T-helper 1 cell treated with Interleukin-12 subunit alpha and Interleukin-12 subunit beta and Interleukin-4 antibody, amounts not matched to agents 30 μg/mL and 1 μg/mL, for 36 hours (primary cell): ENCODE data around the gene ZNF543.
"Not testable (repeated sequence)": the region's sequence is repeated elsewhere in the genome, so short reads cannot be mapped to it uniquely, and the experiment has no call there.

ENCODE experiments used
- H3K27ac Mint-ChIP-seq: one replicate; pipeline ENCODE4 v1.8.0; 2021; ENCODE audit warnings: mild to moderate bottlenecking, mixed read lengths
- H3K27me3 Mint-ChIP-seq: one replicate; pipeline ENCODE4 v1.8.0; 2021; ENCODE audit warnings: low read depth, mixed read lengths
- H3K36me3 Mint-ChIP-seq: one replicate; pipeline ENCODE4 v1.8.0; 2021; ENCODE audit warnings: low read depth, mixed read lengths
- H3K4me1 Mint-ChIP-seq: one replicate; pipeline ENCODE4 v1.8.0; 2021; ENCODE audit warnings: low read depth, mixed read lengths
- H3K4me3 Mint-ChIP-seq: one replicate; pipeline ENCODE4 v1.8.0; 2021; ENCODE audit warnings: mild to moderate bottlenecking, moderate library complexity, mixed read lengths
- H3K9me3 Mint-ChIP-seq: one replicate; pipeline ENCODE4 v1.8.0; 2021; ENCODE audit warnings: mixed read lengths

The ZNF543 gene

GRCh38 chr19:57320180-57321084 is at the start of gene ZNF543:
ZNF543 (plus strand) TSS chr19:57320472; CDS start chr19:57320854, 382 bp downstream.
- Mint-ChIP-seq H3K9me3 (peaks cover 37% of the 10 kb centered on the region), H3K36me3 (peaks cover 35% of the 10 kb centered on the region), H3K27me3 (peaks cover 24% of the 10 kb centered on the region), H3K4me1 (peaks cover 24% of the 10 kb centered on the region), H3K27ac (peak within 1 kb of the TSS; percentile 97), H3K4me3 (peak within 1 kb of the TSS; percentile 87)

- H3K4me1 Mint-ChIP-seq = no peaks in the 10 kb centered on the region
- H3K9me3 Mint-ChIP-seq = peaks cover 40% of the 10 kb centered on the region
- peaks cover 16% of the 10 kb centered on the region for H3K36me3 Mint-ChIP-seq
- no peak overlapping the region for H3K4me3 Mint-ChIP-seq
- no peak overlapping the region for H3K27ac Mint-ChIP-seq
- no peaks in the 10 kb centered on the region for H3K27me3 Mint-ChIP-seq
These were observed 49.0 kb upstream of the ZNF543 start for GRCh38 chr19:57271280-57271679.

GRCh38 chr19:57273014-57273413 is 47.3 kb upstream of the ZNF543 start:
- Mint-ChIP-seq H3K27ac (no peak overlapping the region), H3K36me3 (peaks cover 19% of the 10 kb centered on the region), H3K4me1 (no peaks in the 10 kb centered on the region)

GRCh38 chr19:57276430-57276829 is 43.8 kb upstream of the ZNF543 start:
- Mint-ChIP-seq H3K4me1 (peaks cover 5% of the 10 kb centered on the region), H3K27ac (no peak overlapping the region), H3K4me3 (no peak overlapping the region), H3K9me3 (peaks cover 24% of the 10 kb centered on the region), H3K36me3 (peaks cover 26% of the 10 kb centered on the region), H3K27me3 (no peaks in the 10 kb centered on the region)

More at GRCh38 chr19:57273014-57273413, 47.3 kb upstream of the ZNF543 start:
- Mint-ChIP-seq H3K9me3 (peaks cover 35% of the 10 kb centered on the region), H3K4me3 (no peak overlapping the region), H3K27me3 (no peaks in the 10 kb centered on the region)

GRCh38 chr19:57278481-57278880 is 41.8 kb upstream of the ZNF543 start:
- not testable (repeated sequence) for H3K4me3 Mint-ChIP-seq, H3K27me3 Mint-ChIP-seq, H3K27ac Mint-ChIP-seq
- Mint-ChIP-seq H3K9me3 (peaks cover 12% of the 10 kb centered on the region), H3K36me3 (peaks cover 27% of the 10 kb centered on the region), H3K4me1 (peaks cover 20% of the 10 kb centered on the region)

GRCh38 chr19:57279418-57280164 is 40.7 kb upstream of the ZNF543 start:
- Mint-ChIP-seq H3K27ac (no peak overlapping the region), H3K36me3 (peaks cover 27% of the 10 kb centered on the region), H3K9me3 (peaks cover 9% of the 10 kb centered on the region), H3K4me1 (peaks cover 23% of the 10 kb centered on the region), H3K4me3 (no peak overlapping the region), H3K27me3 (no peaks in the 10 kb centered on the region)

- Mint-ChIP-seq H3K27ac (no peak within 1 kb of the TSS), H3K36me3 (peaks cover 32% of the 10 kb centered on the region)
These were observed 39.9 kb upstream of the ZNF543 start, which contains the start of gene ZNF460 for GRCh38 chr19:57280165-57280961. ZNF460 (plus strand) TSS chr19:57280485; CDS start chr19:57280807, 322 bp downstream.

GRCh38 chr19:57280962-57281400 is 39.3 kb upstream of the ZNF543 start:
- peaks cover 29% of the 10 kb centered on the region for H3K4me1 Mint-ChIP-seq
- no peaks in the 10 kb centered on the region for H3K27me3 Mint-ChIP-seq
- H3K9me3 Mint-ChIP-seq = peaks cover 16% of the 10 kb centered on the region
- no peak overlapping the region for H3K4me3 Mint-ChIP-seq
- no peak overlapping the region for H3K27ac Mint-ChIP-seq
- peaks cover 36% of the 10 kb centered on the region for H3K36me3 Mint-ChIP-seq

More at GRCh38 chr19:57280165-57280961, 39.9 kb upstream of the ZNF543 start, which contains the start of gene ZNF460:
- Mint-ChIP-seq H3K9me3 (peaks cover 13% of the 10 kb centered on the region), H3K4me3 (no peak within 1 kb of the TSS), H3K27me3 (no peaks in the 10 kb centered on the region), H3K4me1 (peaks cover 27% of the 10 kb centered on the region)

GRCh38 chr19:57282011-57282643 is 38.1 kb upstream of the ZNF543 start:
- peaks cover 21% of the 10 kb centered on the region for H3K9me3 Mint-ChIP-seq
- H3K27ac Mint-ChIP-seq = peak overlapping the region; percentile 80
- H3K4me1 Mint-ChIP-seq = peaks cover 29% of the 10 kb centered on the region
- peaks cover 44% of the 10 kb centered on the region for H3K36me3 Mint-ChIP-seq
- no peak overlapping the region for H3K4me3 Mint-ChIP-seq
- no peaks in the 10 kb centered on the region for H3K27me3 Mint-ChIP-seq

- Mint-ChIP-seq H3K4me3 (no peak overlapping the region), H3K27me3 (no peaks in the 10 kb centered on the region), H3K9me3 (peaks cover 64% of the 10 kb centered on the region), H3K36me3 (peaks cover 83% of the 10 kb centered on the region), H3K4me1 (peaks cover 9% of the 10 kb centered on the region), H3K27ac (no peak overlapping the region)
These were observed 31.9 kb upstream of the ZNF543 start for GRCh38 chr19:57288373-57288772.

GRCh38 chr19:57290970-57291369 is 29.3 kb upstream of the ZNF543 start:
- Mint-ChIP-seq H3K4me3 (no peak overlapping the region), H3K9me3 (peaks cover 77% of the 10 kb centered on the region), H3K27ac (no peak overlapping the region), H3K27me3 (no peaks in the 10 kb centered on the region), H3K36me3 (peaks cover 89% of the 10 kb centered on the region), H3K4me1 (no peaks in the 10 kb centered on the region)

GRCh38 chr19:57292547-57292946 is 27.7 kb upstream of the ZNF543 start:
- no peak overlapping the region for H3K27ac Mint-ChIP-seq
- H3K27me3 Mint-ChIP-seq = no peaks in the 10 kb centered on the region
- no peak overlapping the region for H3K4me3 Mint-ChIP-seq
- H3K4me1 Mint-ChIP-seq = no peaks in the 10 kb centered on the region
- peaks cover 89% of the 10 kb centered on the region for H3K36me3 Mint-ChIP-seq
- peaks cover 78% of the 10 kb centered on the region for H3K9me3 Mint-ChIP-seq

- Mint-ChIP-seq H3K27ac (no peak overlapping the region), H3K36me3 (peaks cover 89% of the 10 kb centered on the region), H3K27me3 (no peaks in the 10 kb centered on the region), H3K4me1 (no peaks in the 10 kb centered on the region), H3K4me3 (no peak overlapping the region), H3K9me3 (peaks cover 76% of the 10 kb centered on the region)
These were observed 26.6 kb upstream of the ZNF543 start for GRCh38 chr19:57293719-57294118.
